Prostate gland (tissue), 2 donors: ENCODE measurements around the gene NUP62CL. TPM values are rescaled to one million over a fixed set of nuclear protein-coding genes. Genes with fewer than 3 reads are reported as not detected.
"Not testable (repeated sequence)": the region's sequence is repeated elsewhere in the genome, so short reads cannot be mapped to it uniquely, and the experiment has no call there.

Experiments used
- DNase-seq: peaks from one replicate; pipeline ENCODE4 v3.0.0-alpha.2; 2019; ENCODE audit warnings: low spot score
- H3K27ac ChIP-seq, 2 donors: fragments of 200-600 bp; sonication (generic); 2 replicates each; pipeline ENCODE4 v1.5.1; 2017 to 2019
- H3K27me3 ChIP-seq: fragments of 200-600 bp; sonication (generic); replicated peaks from 2 replicates; pipeline ENCODE4 v1.5.1; 2019; ENCODE audit not compliant: insufficient read depth
- H3K36me3 ChIP-seq, 2 donors: fragments of 200-600 bp; sonication (generic); 1 replicate in 1 of 2; 2 replicates in 1 of 2; pipeline versions ENCODE4 v1.5.1 to v1.8.1; 2017 to 2019
- H3K4me1 ChIP-seq: fragments of 200-600 bp; sonication (generic); replicated peaks from 2 replicates; pipeline ENCODE4 v1.5.1; 2019
- H3K4me3 ChIP-seq, 2 donors: fragments of 200-600 bp; sonication (generic); 2 replicates each; pipeline ENCODE4 v1.5.1; 2017 to 2019
- H3K9me3 ChIP-seq: fragments of 200-600 bp; sonication (generic); 2 replicates; pipeline ENCODE4 v1.5.1; 2017
- CTCF ChIP-seq, 4 experiments: fragments of 200-600 bp in 2 of 4; fragments of 450-650 bp in 2 of 4; sonication (generic) in 2 of 4; IDR thresholded peaks; 1 replicate in 3 of 4; 2 replicates in 1 of 4; pipeline ENCODE4 v1.5.1; 2016 to 2019; ENCODE audit warnings: antibody characterized with exemption in 4 of 4, mild to moderate bottlenecking in 2 of 4, moderate library complexity in 2 of 4
- POLR2A ChIP-seq: fragments of 450-650 bp; IDR thresholded peaks from one replicate; pipeline ENCODE4 v1.6.1; 2016; ENCODE audit warnings: antibody characterized with exemption, mild to moderate bottlenecking
- POLR2AphosphoS5 ChIP-seq: sonication (generic); formaldehyde crosslinking; IDR thresholded peaks from one replicate; pipeline ENCODE4 v1.6.1; 2017; ENCODE audit warnings: antibody characterized with exemption
- whole genome bisulfite sequencing: methylation state at CpG from one replicate; pipeline ENCODE4 v1.1.5; 2018; 5-methylcytosine and 5-hydroxymethylcytosine counted together
- intact Hi-C: fragments of 100-400 bp; cut with DNase I; formaldehyde crosslinking; loops from one replicate; pipeline ENCODE4 v1.14.2; 2022
- total RNA-seq, 2 donors: library from RNA; depleted of rRNA; stranded (reverse); fragments of >200 nt; gene quantifications; one replicate each; pipeline ENCODE4 v1.1.0, GENCODE V29; 2016

Gene NUP62CL
- total RNA-seq, 2 donors from 2014 or later, result 1.4 to 10.8 TPM

- WGBS, result 100% methylated on average over 1 of the region's 1 CpG
- H3K4me3 ChIP-seq, result no peak overlapping the region
- H3K27me3 ChIP-seq, result no peaks in the 10 kb centered on the region
- TF ChIP-seq POLR2AphosphoS5, result no peak
- no peak for DNase-seq
- intact Hi-C loops, result no loop called here
- H3K4me1 ChIP-seq, result no peaks in the 10 kb centered on the region
- H3K9me3 ChIP-seq, result no peaks in the 10 kb centered on the region
- H3K27ac ChIP-seq, result no peak overlapping the region
- H3K36me3 ChIP-seq, result no peaks in the 10 kb centered on the region
Measured at GRCh38 chrX:107197319-107197718, 8.9 kb downstream of the NUP62CL start.

- DNase-seq, result no peak
- no peak overlapping the region for H3K27ac ChIP-seq
- no peaks in the 10 kb centered on the region for H3K36me3 ChIP-seq
- TF ChIP-seq POLR2AphosphoS5 (no peak), POLR2A (no peak), CTCF (IDR thresholded peaks at IDR 0.05) (no peak)
- no peaks in the 10 kb centered on the region for H3K4me1 ChIP-seq
- intact Hi-C loops, result no loop called here
- H3K4me3 ChIP-seq, result no peak overlapping the region
- H3K27me3 ChIP-seq, result no peaks in the 10 kb centered on the region
- no peaks in the 10 kb centered on the region for H3K9me3 ChIP-seq
Measured at GRCh38 chrX:107171369-107172102, 34.7 kb downstream of the NUP62CL start.

GRCh38 chrX:107168712-107169111, 37.5 kb downstream of the NUP62CL start:
- Histone ChIP-seq H3K27me3 (no peaks in the 10 kb centered on the region), H3K36me3 (no peaks in the 10 kb centered on the region), H3K27ac (no peak overlapping the region), H3K4me1 (no peaks in the 10 kb centered on the region), H3K4me3 (no peak overlapping the region), H3K9me3 (no peaks in the 10 kb centered on the region)
- no peak for DNase-seq
- intact Hi-C loops, result no loop called here
- WGBS, result 58% methylated on average over 1 of the region's 1 CpG
- TF ChIP-seq POLR2A, result no peak
- no peak for TF ChIP-seq CTCF (IDR thresholded peaks at IDR 0.05)
- no peak for TF ChIP-seq POLR2AphosphoS5

GRCh38 chrX:107168257-107168656, 38.0 kb downstream of the NUP62CL start:
- TF ChIP-seq POLR2AphosphoS5, result no peak
- H3K9me3 ChIP-seq, result no peaks in the 10 kb centered on the region
- no peaks in the 10 kb centered on the region for H3K27me3 ChIP-seq
- H3K36me3 ChIP-seq, result no peaks in the 10 kb centered on the region
- H3K4me3 ChIP-seq, result no peak overlapping the region
- no peak overlapping the region for H3K27ac ChIP-seq
- no peak for DNase-seq
- intact Hi-C loops, result no loop called here
- no peaks in the 10 kb centered on the region for H3K4me1 ChIP-seq

- no peak for DNase-seq
- H3K4me3 ChIP-seq, result no peak overlapping the region
- TF ChIP-seq POLR2A (no peak), POLR2AphosphoS5 (no peak), CTCF (IDR thresholded peaks at IDR 0.05) (no peak)
- WGBS, result 88% methylated on average over 3 of the region's 3 CpGs
- H3K27me3 ChIP-seq, result no peaks in the 10 kb centered on the region
- H3K36me3 ChIP-seq, result no peaks in the 10 kb centered on the region
- intact Hi-C loops, result no loop called here
- H3K4me1 ChIP-seq, result no peaks in the 10 kb centered on the region
- H3K9me3 ChIP-seq, result no peaks in the 10 kb centered on the region
- no peak overlapping the region for H3K27ac ChIP-seq
Measured at GRCh38 chrX:107167163-107167921, 38.9 kb downstream of the NUP62CL start.

GRCh38 chrX:107157618-107158017, 48.6 kb downstream of the NUP62CL start:
- H3K4me1 ChIP-seq, H3K4me3 ChIP-seq, DNase-seq, H3K9me3 ChIP-seq, intact Hi-C loops, H3K27ac ChIP-seq, H3K27me3 ChIP-seq, H3K36me3 ChIP-seq: not testable (repeated sequence)
- WGBS, result no CpG with 5 or more reads among the region's 4 CpGs

GRCh38 chrX:107155621-107156430, 50.4 kb downstream of the NUP62CL start:
- H3K4me3 ChIP-seq, result peak overlapping the region in 1 of 2 donors; percentile 13
- H3K27ac ChIP-seq, DNase-seq, intact Hi-C loops, H3K36me3 ChIP-seq, H3K4me1 ChIP-seq, H3K27me3 ChIP-seq, H3K9me3 ChIP-seq: not testable (repeated sequence)
- WGBS, result 37% methylated on average over 6 of the region's 32 CpGs
